Neural cell (in vitro differentiated cells): ENCODE measurements around the gene SYTL5. TPM values are rescaled to one million over a fixed set of nuclear protein-coding genes. Genes with fewer than 3 reads are reported as not detected.

Experiments
- H2AFZ ChIP-seq: fragments of 200-600, 300-800 bp; sonication (generic), shearing (Covaris generic); 2 replicates; pipeline ENCODE4 v1.6.0; 2014; ENCODE audit warnings: low read depth, mild to moderate bottlenecking, antibody characterized with exemption, low read length, moderate library complexity
- H3F3A ChIP-seq: fragments of 200-600 bp; shearing (Covaris generic); 2 replicates; pipeline ENCODE4 v1.6.1; 2016; ENCODE audit warnings: mild to moderate bottlenecking, moderate library complexity, mixed read lengths, antibody characterized with exemption, low read length; ENCODE audit not compliant: insufficient read depth, poor library complexity, severe bottlenecking
- H3K27ac ChIP-seq: fragments of 200-600, 300-800 bp; sonication (generic), shearing (Covaris generic); 2 replicates; pipeline ENCODE4 v1.5.1; 2014; ENCODE audit warnings: mild to moderate bottlenecking, low read length, moderate library complexity
- H3K27me3 ChIP-seq: fragments of 300-800, 200-600 bp; sonication (generic), shearing (Covaris generic); 2 replicates; pipeline ENCODE4 v1.6.0; 2014; ENCODE audit warnings: mild to moderate bottlenecking, low read depth, low read length, moderate library complexity; ENCODE audit not compliant: insufficient read depth
- H3K36me3 ChIP-seq: fragments of 300-800, 200-600 bp; sonication (generic), shearing (Covaris generic); 2 replicates; pipeline ENCODE4 v1.5.1; 2014; ENCODE audit warnings: mild to moderate bottlenecking, antibody characterized with exemption, low read length, moderate library complexity; ENCODE audit not compliant: insufficient read depth
- H3K4me2 ChIP-seq: fragments of 300-800, 200-600 bp; sonication (generic), shearing (Covaris generic); 2 replicates; pipeline ENCODE4 v1.6.0; 2014; ENCODE audit warnings: mild to moderate bottlenecking, low read length
- H3K4me3 ChIP-seq: fragments of 300-800, 200-600 bp; sonication (generic), shearing (Covaris generic); 2 replicates; pipeline ENCODE4 v1.5.1; 2014; ENCODE audit warnings: mild to moderate bottlenecking, low read length, moderate library complexity
- H3K79me2 ChIP-seq: fragments of 200-600 bp; shearing (Covaris generic); replicated peaks from 2 replicates; pipeline ENCODE4 v1.6.0; 2014; ENCODE audit warnings: mild to moderate bottlenecking, low read length, moderate library complexity; ENCODE audit not compliant: insufficient read depth
- H3K9ac ChIP-seq: fragments of 300-800, 200-600 bp; sonication (generic), shearing (Covaris generic); 2 replicates; pipeline ENCODE4 v1.6.1; 2016; ENCODE audit warnings: mild to moderate bottlenecking, low read length, mixed read lengths
- H3K9me2 ChIP-seq: fragments of 200-600 bp; shearing (Covaris generic); 2 replicates; pipeline ENCODE4 v1.6.1; 2016; ENCODE audit warnings: mild to moderate bottlenecking, low read length, mixed read lengths; ENCODE audit not compliant: insufficient read depth
- H3K9me3 ChIP-seq: fragments of 200-600, 300-800 bp; sonication (generic), shearing (Covaris generic); 2 replicates; pipeline ENCODE4 v1.6.1; 2016; ENCODE audit warnings: mild to moderate bottlenecking, mixed run types, low read length, moderate library complexity, mixed read lengths
- H4K20me1 ChIP-seq: fragments of 200-600 bp; shearing (Covaris generic); 2 replicates; pipeline ENCODE4 v1.6.1; 2016; ENCODE audit warnings: mild to moderate bottlenecking, mixed run types; ENCODE audit not compliant: insufficient read depth
- CTCF ChIP-seq: fragments of 450-650 bp; IDR thresholded peaks from 2 replicates; pipeline ENCODE4 v1.5.1; 2014; ENCODE audit warnings: antibody characterized with exemption, mild to moderate bottlenecking, moderate library complexity; ENCODE audit not compliant: poor library complexity, severe bottlenecking
- EP300 ChIP-seq: fragments of 450-650 bp; conservative IDR thresholded peaks from 2 replicates; pipeline ENCODE4 v1.6.1; 2014; ENCODE audit warnings: antibody characterized with exemption, mild to moderate bottlenecking, moderate library complexity; ENCODE audit not compliant: poor library complexity, severe bottlenecking
- EZH2 ChIP-seq: fragments of 200-600, 300-800 bp; shearing (Covaris generic), sonication (generic); IDR thresholded peaks from 2 replicates; pipeline ENCODE4 v1.6.1; 2014; ENCODE audit warnings: antibody characterized with exemption, low read length, borderline replicate concordance, mild to moderate bottlenecking; ENCODE audit not compliant: insufficient read depth, poor library complexity, severe bottlenecking
- MXI1 ChIP-seq: fragments of 450-650 bp; conservative IDR thresholded peaks from 2 replicates; pipeline ENCODE4 v1.6.1; 2014; ENCODE audit warnings: antibody characterized with exemption, mild to moderate bottlenecking; ENCODE audit not compliant: poor library complexity, severe bottlenecking
- POLR2AphosphoS5 ChIP-seq: IDR thresholded peaks from 2 replicates; pipeline ENCODE4 v1.6.1; 2012
- RAD21 ChIP-seq: fragments of 450-650 bp; conservative IDR thresholded peaks from 2 replicates; pipeline ENCODE4 v1.6.1; 2014; ENCODE audit warnings: antibody characterized with exemption, mild to moderate bottlenecking, moderate library complexity
- REST ChIP-seq: IDR thresholded peaks from 2 replicates; pipeline ENCODE4 v1.6.1; 2012; ENCODE audit warnings: borderline replicate concordance
- SMC3 ChIP-seq: fragments of 450-650 bp; conservative IDR thresholded peaks from 2 replicates; pipeline ENCODE4 v1.6.1; 2014; ENCODE audit warnings: antibody characterized with exemption, mild to moderate bottlenecking, moderate library complexity; ENCODE audit not compliant: poor library complexity
- TAF1 ChIP-seq: IDR thresholded peaks from 2 replicates; pipeline ENCODE4 v1.6.1; 2012; ENCODE audit warnings: low read depth
- polyA plus RNA-seq: library from polyadenylated mRNA; depleted of rRNA; stranded (reverse); fragments of >200 nt; gene quantifications from 2 replicates; pipeline ENCODE4 v1.2.3, GENCODE V29; 2014

Gene SYTL5
- polyA plus RNA-seq, 1 donor from 2014 or later = 1.0 TPM

- Histone ChIP-seq H3K4me3 (no peak overlapping the region), H3K9ac (no peak overlapping the region), H3F3A (no peaks in the 10 kb centered on the region), H2AFZ (no peak overlapping the region), H3K9me3 (no peaks in the 10 kb centered on the region), H3K79me2 (no peaks in the 10 kb centered on the region), H3K36me3 (no peaks in the 10 kb centered on the region), H3K27me3 (no peaks in the 10 kb centered on the region), H3K9me2 (no peaks in the 10 kb centered on the region), H4K20me1 (no peaks in the 10 kb centered on the region), H3K4me2 (no peak overlapping the region), H3K27ac (no peak overlapping the region)
- TF ChIP-seq EZH2 = no peak
Observed at GRCh38 chrX:38154340-38154739, 148.0 kb downstream of the SYTL5 start.

GRCh38 chrX:38154818-38155217 is 148.5 kb downstream of the SYTL5 start:
- Histone ChIP-seq H3K36me3 (no peaks in the 10 kb centered on the region), H3K9me2 (no peaks in the 10 kb centered on the region), H2AFZ (no peak overlapping the region), H3K27ac (no peak overlapping the region), H3K9ac (no peak overlapping the region), H4K20me1 (no peaks in the 10 kb centered on the region), H3K4me3 (no peak overlapping the region), H3K27me3 (no peaks in the 10 kb centered on the region), H3K4me2 (no peak overlapping the region), H3K9me3 (no peaks in the 10 kb centered on the region), H3K79me2 (no peaks in the 10 kb centered on the region), H3F3A (no peaks in the 10 kb centered on the region)
- TF ChIP-seq CTCF (no peak), REST (no peak), MXI1 (no peak), EZH2 (no peak), TAF1 (no peak), EP300 (no peak), RAD21 (no peak), POLR2AphosphoS5 (no peak), SMC3 (no peak)

- H3K79me2 ChIP-seq = no peaks in the 10 kb centered on the region
- no peaks in the 10 kb centered on the region for H3K27me3 ChIP-seq
Observed at GRCh38 chrX:38156838-38157237, 150.5 kb downstream of the SYTL5 start.

More at GRCh38 chrX:38156838-38157237, 150.5 kb downstream of the SYTL5 start:
- no peaks in the 10 kb centered on the region for H3K9me3 ChIP-seq
- no peak overlapping the region for H3K9ac ChIP-seq
- H4K20me1 ChIP-seq = no peaks in the 10 kb centered on the region
- no peak overlapping the region for H2AFZ ChIP-seq
- H3K9me2 ChIP-seq = no peaks in the 10 kb centered on the region
- no peaks in the 10 kb centered on the region for H3F3A ChIP-seq
- H3K4me3 ChIP-seq = no peak overlapping the region
- H3K4me2 ChIP-seq = no peak overlapping the region
- no peaks in the 10 kb centered on the region for H3K36me3 ChIP-seq
- H3K27ac ChIP-seq = no peak overlapping the region
- no peak for TF ChIP-seq POLR2AphosphoS5
- TF ChIP-seq RAD21 = no peak
- no peak for TF ChIP-seq EP300
- no peak for TF ChIP-seq SMC3
- TF ChIP-seq REST = no peak
- TF ChIP-seq TAF1 = no peak
- no peak for TF ChIP-seq MXI1
- TF ChIP-seq CTCF = no peak
- TF ChIP-seq EZH2 = no peak
